ENCODE results near the gene POU4F1. TPM values are rescaled to one million over a fixed set of nuclear protein-coding genes. Genes with fewer than 3 reads are reported as not detected.

POU4F1 gene
- total RNA-seq, 1 experiment from 2014 or later: 0.26 TPM

DNA sequence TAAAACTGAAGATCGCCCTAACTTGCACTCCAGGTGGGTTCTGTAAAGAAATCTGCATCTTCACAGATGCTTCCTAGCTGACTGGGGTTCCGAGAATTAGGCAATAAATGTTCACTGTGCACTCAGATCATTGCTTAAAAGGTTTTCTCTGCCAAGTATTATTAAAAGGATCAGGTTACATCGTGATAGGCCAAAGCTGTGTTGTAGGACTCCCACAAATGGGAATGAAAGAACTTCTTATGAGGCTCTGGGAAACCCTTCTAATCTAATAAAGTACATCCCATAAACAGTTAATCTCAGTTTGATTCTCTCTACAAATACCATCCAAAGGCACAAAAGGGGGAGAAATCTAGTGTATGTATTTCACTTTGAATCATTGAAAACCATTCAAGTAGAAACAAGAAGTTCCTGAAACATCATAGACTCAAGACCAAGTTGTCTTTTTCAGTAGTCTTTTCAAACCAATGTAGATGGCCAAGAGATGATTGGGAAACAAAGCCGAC lies 7.1 kb upstream of the POU4F1 start:
- Mint-ChIP-seq H3K4me3 (no peak overlapping the region), H3K9me3 (peaks cover 0 to 3% of the 10 kb centered on the region in 2 experiments; a peak in 1 of 5 replicates), H3K4me1 (peaks cover 27 to 42% of the 10 kb centered on the region in 2 experiments), H3K36me3 (ENCODE audit: insufficient read depth in 1 of 3, low read depth in 3 of 3) (peaks cover 0 to 11% (median 8%) of the 10 kb centered on the region in 3 experiments; a peak in 5 of 7 replicates), H3K27ac (no peak overlapping the region), H3K27me3 (ENCODE audit: low read depth) (peaks cover 84% of the 10 kb centered on the region)
- Histone ChIP-seq H4K8ac (replicated peaks; ENCODE audit: insufficient read length, low read depth, low read length) (no peak overlapping the region), H3K18ac (ENCODE audit: insufficient read length, low read depth, low read length) (no peak overlapping the region), H4K20me1 (ENCODE audit: control insufficient read depth, insufficient read depth, insufficient read length) (no peaks in the 10 kb centered on the region), H2BK12ac (ENCODE audit: insufficient read length, low read depth, low read length) (no peak overlapping the region), H2AFZ (ENCODE audit: low read length) (no peak overlapping the region), H3K56ac (ENCODE audit: insufficient read length, low read depth, low read length) (no peak overlapping the region), H3K4me1 (ENCODE audit: insufficient read depth, low read length) (no peaks in the 10 kb centered on the region), H3K4me2 (ENCODE audit: insufficient read depth, insufficient read length, low read length) (no peak overlapping the region), H3K4ac (ENCODE audit: low read depth, low read length) (no peak overlapping the region), H2AK5ac (ENCODE audit: insufficient read length, low read length) (no peak overlapping the region), H2BK20ac (ENCODE audit: low read depth, low read length, poor library complexity, severe bottlenecking) (no peak overlapping the region), H3T11ph (ENCODE audit: low read length) (no peak overlapping the region), H2BK15ac (ENCODE audit: low read depth, low read length) (no peak overlapping the region), H3K27ac (ENCODE audit: insufficient read length, low read depth, low read length) (no peak overlapping the region), H3K23ac (ENCODE audit: insufficient read length, low read depth, low read length) (no peak overlapping the region), H3K9ac (ENCODE audit: extremely low read depth, insufficient read length, low read length) (no peak overlapping the region), H3K23me2 (ENCODE audit: insufficient read length, low read depth, low read length, poor library complexity, severe bottlenecking) (peaks cover 9% of the 10 kb centered on the region), H3K9me3 (ENCODE audit: control insufficient read depth, low read depth, low read length) (no peaks in the 10 kb centered on the region), H3K79me2 (ENCODE audit: insufficient read depth, low read length) (no peaks in the 10 kb centered on the region), H4K91ac (ENCODE audit: insufficient read length, low read depth, low read length) (no peak overlapping the region), H3K14ac (ENCODE audit: insufficient read depth, low read length) (no peak overlapping the region), H3K27me3 (ENCODE audit: insufficient read depth, low read length) (peaks cover 60% of the 10 kb centered on the region), H4K5ac (ENCODE audit: insufficient read length, low read depth, low read length) (no peak overlapping the region), H2BK120ac (ENCODE audit: low read depth, low read length, poor library complexity, severe bottlenecking) (no peak overlapping the region), H3K79me1 (ENCODE audit: insufficient read depth, low read depth, low read length, poor library complexity, severe bottlenecking) (no peaks in the 10 kb centered on the region), H2BK5ac (ENCODE audit: insufficient read length, low read length) (no peak overlapping the region)
- no peak for DNase-seq
- TF ChIP-seq, protein P1, sequence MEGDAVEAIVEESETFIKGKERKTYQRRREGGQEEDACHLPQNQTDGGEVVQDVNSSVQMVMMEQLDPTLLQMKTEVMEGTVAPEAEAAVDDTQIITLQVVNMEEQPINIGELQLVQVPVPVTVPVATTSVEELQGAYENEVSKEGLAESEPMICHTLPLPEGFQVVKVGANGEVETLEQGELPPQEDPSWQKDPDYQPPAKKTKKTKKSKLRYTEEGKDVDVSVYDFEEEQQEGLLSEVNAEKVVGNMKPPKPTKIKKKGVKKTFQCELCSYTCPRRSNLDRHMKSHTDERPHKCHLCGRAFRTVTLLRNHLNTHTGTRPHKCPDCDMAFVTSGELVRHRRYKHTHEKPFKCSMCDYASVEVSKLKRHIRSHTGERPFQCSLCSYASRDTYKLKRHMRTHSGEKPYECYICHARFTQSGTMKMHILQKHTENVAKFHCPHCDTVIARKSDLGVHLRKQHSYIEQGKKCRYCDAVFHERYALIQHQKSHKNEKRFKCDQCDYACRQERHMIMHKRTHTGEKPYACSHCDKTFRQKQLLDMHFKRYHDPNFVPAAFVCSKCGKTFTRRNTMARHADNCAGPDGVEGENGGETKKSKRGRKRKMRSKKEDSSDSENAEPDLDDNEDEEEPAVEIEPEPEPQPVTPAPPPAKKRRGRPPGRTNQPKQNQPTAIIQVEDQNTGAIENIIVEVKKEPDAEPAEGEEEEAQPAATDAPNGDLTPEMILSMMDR (conservative IDR thresholded peaks at IDR 0.05): no peak
- WGBS (ENCODE audit: extremely low coverage, insufficient read length, low lambda C conversion rate): no CpG with 5 or more reads among the region's 4 CpGs

All from H9 (cell line).